ENCODE measurements around the gene NTS.

GRCh38 chr12:85894653-85895052 lies 20.6 kb downstream of the NTS start:
- no peak for TF ChIP-seq POLR2AphosphoS5 (IDR thresholded peaks at IDR 0.05)
- TF ChIP-seq EP300 (IDR thresholded peaks at IDR 0.05) = no peak
